Hematopoietic multipotent progenitor cell treated with erythropoietin and hydrocortisone succinate and interleukin-3 and kit ligand, for 6 days (in vitro differentiated cells): ENCODE measurements around the gene GALNT10.
"Not testable (repeated sequence)": the region's sequence is repeated elsewhere in the genome, so short reads cannot be mapped to it uniquely, and the experiment has no call there.

Experiments used
- DNase-seq: peaks from one replicate; pipeline ENCODE4 v3.0.0-alpha.2; 2015

GALNT10 gene

GRCh38 chr5:154359221-154359573, 168.7 kb downstream of the GALNT10 start:
- DNase-seq: no peak

DNA sequence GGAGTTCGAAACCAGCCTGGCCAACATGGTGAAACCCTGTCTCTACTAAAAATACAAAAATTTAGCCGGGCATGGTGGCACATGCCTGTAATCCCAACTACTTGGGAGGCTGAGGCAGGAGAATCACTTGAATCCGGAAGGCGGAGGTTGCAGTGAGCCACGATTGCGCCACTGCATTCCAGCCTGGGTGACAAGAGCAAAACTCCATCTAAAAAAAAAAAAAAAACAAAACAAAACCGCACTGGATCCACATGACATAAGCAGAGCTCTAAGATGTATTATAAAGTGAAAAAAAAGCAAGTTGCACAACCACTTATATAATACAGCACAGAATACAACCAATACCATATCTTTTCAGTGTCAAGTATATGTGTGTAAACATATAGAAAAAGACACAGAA, 169.7 kb downstream of the GALNT10 start:
- not testable (repeated sequence) for DNase-seq

DNA sequence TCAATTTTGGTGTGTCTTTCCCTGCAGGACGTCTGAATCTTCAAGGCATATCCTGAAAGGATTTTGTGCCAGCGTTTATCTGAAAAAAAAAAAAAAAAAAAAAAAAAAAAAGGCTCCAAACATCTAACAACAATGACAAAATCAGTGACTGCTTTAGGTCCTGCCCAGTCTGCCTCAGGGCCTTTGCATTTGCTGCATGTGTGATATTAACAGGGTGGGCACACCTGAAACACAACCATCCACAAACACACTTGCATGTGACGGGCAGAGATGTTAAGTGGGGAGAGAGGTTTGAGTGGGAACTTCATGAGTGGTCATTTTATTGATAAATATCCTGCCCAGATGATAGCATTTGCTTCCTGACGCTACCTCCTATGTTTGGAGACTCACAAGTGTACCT, 172.9 kb downstream of the GALNT10 start:
- no peak for DNase-seq

- no peak for DNase-seq
These were observed 174.2 kb downstream of the GALNT10 start for GRCh38 chr5:154364771-154365170.

GRCh38 chr5:154365823-154366222, 175.3 kb downstream of the GALNT10 start:
- peak; percentile 33 for DNase-seq

DNA sequence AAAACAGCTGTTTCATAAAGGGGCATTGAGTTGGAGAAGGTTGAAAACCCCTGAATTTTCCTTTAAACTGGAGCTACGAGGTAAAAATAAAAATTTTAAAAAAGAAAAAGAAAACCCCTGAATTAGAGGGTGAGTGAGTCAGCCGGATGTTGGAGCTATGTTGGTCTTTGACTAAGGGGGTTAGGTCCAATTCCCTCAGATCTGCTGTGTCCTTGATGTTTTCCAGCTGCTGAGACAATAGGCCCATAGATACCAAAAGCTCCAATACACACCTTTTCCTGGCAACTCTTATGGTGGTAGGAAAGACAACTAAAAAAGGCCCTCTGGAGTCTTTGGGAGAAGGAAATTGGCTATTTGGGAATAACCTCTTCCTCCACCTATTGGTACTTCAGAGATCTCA, 175.8 kb downstream of the GALNT10 start:
- no peak for DNase-seq

GRCh38 chr5:154367101-154367500, 176.6 kb downstream of the GALNT10 start:
- DNase-seq: no peak

DNA sequence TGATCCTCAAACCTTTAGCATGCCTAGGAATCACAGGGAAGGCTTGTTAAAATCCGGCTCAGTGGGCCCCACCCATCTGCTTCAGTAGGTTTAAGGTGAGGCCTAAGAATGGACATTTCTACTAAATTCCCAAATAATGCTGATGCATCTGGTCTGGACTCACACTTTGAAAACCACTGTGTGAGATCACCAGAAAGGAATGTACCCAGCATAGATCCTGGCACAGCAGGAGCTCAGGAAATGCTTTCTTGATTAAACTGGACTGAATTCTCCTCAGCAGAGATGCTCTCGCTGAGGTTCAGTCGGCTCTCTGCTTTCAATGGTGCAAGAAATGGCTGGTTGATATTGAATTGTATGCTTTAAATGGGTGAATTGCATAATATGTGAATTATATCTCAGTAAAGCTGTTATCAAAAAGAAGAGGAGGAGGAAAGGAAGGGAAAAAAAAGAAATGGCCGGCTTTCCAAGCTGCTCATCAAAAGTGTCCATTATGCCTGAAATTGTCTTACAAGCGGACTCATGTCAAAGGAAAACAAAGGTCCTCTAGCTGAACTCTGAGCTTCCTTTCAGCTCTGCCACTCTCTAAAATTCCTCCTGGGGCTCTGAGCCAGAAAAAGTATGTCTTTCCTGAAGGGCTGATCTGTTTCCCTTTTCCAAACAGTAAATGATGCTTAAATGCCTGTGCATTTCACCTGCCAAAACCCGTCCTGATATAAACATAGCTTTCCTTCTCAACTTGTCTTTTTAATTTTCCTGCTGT, 177.7 kb downstream of the GALNT10 start:
- DNase-seq: no peak

DNA sequence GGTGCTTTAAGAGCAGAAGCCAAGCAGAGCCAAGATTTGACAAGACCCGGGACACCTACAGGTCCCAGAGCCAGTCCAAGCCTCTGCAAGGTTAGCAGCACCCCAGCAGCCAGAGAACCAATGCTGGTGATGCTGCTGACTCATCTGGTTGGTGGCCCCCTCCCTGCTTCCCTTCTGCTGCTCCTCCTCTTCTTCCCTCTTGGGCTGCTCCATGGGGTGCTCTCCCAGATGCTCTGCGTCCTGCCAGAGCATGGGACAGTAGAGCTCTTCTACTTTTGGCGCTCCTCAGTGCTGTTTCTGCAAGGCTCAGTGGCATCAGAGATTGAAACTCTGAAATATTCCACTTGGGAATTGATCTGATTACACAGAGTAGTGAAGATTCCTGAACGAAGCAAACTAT, 179.1 kb downstream of the GALNT10 start:
- DNase-seq: no peak

DNA sequence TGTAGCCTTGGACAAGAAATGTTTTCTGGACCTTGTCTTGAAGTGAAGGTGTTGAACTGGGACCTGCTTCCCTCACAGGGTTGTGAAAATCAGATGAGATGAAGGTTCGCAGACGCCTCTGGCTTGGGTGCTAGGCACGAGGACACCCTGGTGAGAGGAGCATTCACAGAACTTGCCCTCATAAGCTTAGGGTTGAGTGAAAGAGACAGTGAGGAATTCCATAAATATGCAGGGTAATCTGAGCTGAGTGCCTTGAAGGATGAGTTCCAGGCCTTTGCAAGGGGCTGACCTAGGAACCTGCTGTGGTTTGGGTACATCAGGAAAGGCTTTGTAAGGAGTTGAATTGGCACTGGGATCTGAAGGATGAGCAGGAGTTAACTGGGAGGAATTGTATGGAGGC, 179.6 kb downstream of the GALNT10 start:
- DNase-seq: no peak

DNA sequence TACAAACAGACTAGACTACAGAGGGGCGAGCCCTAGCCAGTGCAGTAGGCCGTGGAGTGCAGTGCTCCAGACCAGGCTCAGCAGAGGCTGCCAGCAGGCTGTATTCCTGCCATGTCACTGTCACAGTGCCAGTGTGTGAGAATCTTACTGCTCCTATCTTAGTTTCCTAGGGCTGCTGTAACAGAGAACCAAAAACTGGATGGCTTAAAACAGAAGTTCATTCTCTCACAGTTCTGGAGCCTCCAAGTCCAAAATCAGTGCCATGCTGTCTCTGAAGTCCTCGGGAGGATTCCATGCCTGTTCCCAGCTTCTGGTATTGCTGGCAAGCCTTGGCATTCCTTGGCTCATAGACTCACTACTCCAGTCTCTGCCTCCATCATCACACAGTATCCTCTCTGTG, 180.3 kb downstream of the GALNT10 start:
- DNase-seq: peak; percentile 52

- DNase-seq: peak; percentile 59
These were observed 181.2 kb downstream of the GALNT10 start for GRCh38 chr5:154371687-154372086.

DNA sequence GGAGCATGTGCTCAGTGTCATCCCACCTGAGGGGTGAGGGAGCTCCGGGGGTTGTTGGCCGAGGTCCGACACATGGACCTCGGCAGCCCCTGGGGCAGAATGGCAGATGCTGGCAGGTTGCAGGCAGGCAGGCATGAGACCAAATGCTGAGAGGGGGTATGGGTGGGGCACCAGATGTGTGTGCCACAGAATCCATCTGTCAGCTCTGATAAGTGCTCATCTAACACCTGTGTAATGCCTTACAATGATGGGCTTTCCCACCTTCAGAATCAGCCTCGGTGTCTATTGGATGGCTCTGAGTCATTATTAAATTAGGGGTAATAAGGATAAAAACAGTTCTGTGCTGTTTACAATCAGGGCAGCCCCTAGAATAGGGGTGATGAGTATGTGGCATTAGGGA, 182.1 kb downstream of the GALNT10 start:
- DNase-seq: peak; percentile 82

- peak; percentile 78 for DNase-seq
These were observed 182.8 kb downstream of the GALNT10 start for GRCh38 chr5:154373326-154373725.

GRCh38 chr5:154373729-154374179, 183.2 kb downstream of the GALNT10 start:
- DNase-seq: peak; percentile 96

DNA sequence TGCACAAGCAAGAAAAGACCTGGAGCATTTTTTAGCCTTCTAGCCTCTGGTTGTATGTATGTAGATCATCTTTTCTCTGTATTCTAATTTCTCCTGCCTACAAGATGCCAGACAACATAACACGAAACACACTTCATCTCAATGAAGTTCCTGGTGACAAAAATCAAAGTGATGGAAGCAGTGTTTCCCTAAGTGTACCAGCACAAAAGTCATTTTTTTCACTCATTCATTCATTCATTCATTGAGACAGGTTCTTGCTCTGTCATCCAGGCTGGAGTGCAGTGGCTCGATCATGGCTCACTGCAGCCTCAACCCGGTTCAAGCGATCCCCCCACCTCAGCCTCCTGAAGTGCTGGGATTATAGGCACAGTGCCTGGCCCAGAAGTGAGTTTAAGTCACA, 183.7 kb downstream of the GALNT10 start:
- no peak for DNase-seq

DNA sequence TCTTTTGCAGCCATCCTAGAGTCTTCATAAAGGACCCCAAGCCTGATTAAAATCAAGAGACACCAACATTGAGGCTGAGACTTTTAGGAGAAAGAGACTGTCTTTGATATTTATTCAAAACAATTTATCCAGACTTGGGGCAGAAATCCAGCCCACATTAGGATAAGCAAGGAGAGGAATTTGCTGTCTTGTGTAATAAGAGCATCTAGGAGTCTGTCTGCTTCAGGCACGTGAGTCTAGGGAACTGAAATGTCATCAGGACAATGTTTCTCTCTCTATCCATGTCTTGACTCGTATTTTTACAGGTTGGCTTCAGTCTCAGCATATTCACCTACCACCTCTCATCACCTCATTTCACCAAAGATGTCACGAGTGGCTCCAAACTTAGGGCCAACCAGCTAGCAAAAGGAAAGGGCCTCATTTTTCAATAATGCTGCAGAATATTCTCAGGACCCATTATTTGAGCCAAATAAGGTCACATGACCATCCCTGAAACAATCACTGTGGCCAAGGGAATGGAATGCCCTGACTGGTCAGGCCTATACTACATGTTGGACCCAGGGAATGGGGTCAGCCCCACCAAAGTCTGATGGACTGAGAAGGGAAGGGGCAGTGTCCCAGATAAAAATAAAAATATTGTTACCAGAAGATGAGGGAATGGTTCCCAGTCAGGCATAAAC, 184.9 kb downstream of the GALNT10 start:
- DNase-seq: no peak

GRCh38 chr5:154376481-154376880, 185.9 kb downstream of the GALNT10 start:
- DNase-seq: no peak

GRCh38 chr5:154377754-154378533, 187.4 kb downstream of the GALNT10 start:
- DNase-seq: no peak

- no peak for DNase-seq
These were observed 189.7 kb downstream of the GALNT10 start for GRCh38 chr5:154380263-154380662.

DNA sequence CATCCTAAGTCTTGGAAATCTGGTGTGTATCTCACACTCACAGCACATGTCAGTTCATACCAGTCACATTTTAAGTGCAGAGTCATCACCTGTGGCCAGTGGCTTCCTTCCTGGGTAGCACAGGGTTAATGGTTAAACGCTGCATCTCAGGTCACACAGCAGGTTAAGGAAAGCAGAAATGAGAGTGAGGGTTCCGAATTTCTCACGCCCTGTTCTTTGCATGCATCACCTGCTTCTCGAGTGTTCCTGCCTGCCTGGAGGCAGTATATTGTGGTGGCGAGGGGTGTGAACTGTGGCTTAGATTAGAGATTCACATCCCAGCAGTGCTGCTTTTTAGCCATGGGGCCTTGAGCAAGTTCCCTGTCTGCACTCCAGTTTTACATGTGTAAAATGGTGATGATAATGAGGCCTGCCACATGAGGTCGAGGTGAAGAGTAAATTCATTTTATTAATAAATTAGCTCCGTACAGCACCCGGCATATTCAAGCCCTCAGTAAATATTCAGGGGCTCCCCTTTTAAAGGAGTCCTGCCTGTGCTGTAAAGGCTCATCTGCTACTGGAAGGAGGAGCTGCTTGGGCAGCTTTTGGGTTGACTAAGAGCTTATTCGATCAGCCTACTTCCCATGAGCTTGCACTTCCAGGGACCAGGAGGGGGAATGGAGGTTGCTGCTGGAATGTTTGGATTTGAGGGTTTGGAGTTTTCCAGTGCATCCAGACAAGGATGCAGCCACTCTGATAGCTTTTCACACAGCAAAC, 194.1 kb downstream of the GALNT10 start:
- peak; percentile 65 for DNase-seq

DNA sequence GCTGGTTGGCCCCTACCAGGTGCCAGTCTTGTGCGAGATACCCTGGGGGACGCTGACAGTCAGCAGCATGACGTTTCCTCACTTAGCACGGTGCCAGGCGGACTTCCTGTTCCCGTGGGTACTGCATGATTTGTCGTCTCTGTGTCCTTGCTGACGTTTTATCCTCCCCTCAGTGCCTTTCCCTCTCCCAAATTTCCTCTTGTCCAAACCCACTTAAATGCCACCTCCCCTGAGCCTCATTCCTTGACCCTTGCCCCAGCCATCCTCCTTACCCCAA, 194.6 kb downstream of the GALNT10 start:
- no peak for DNase-seq

DNA sequence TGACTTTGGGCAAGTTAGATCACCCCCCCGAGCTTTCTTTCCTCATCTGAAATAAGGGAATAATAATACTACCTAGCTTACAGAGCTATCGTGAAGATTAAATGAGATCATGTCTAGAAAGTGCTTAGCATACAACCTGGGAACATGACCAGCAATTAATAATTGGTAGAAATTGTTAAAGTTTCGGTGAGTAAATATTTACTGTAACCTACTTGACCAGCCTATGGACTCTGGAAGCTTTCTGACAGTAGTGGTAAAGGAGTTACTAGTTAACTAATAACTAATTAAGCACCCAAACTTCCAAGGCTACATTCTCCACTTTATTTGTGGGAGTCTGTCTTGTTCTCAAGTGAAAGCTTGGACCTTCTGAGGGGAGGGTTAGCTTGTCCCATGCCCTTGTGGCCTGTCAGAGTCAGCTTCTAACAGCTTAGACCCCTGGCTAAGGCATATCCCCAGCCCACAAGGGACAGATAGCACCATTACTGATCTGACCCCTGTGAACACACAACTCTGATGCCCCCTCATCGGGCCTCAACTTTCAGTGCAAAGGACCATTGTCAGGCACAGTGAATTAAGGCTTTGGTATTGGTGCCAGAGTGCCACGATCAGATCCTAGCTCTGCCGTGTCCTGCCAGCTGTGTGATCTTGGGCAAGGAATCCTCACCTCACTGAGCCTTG, 196.6 kb downstream of the GALNT10 start:
- no peak for DNase-seq
